Measurements from ENCODE around the gene STIP1. TPM values are rescaled to one million over a fixed set of nuclear protein-coding genes. Genes with fewer than 3 reads are reported as not detected.

The STIP1 gene
- total and polyA plus RNA-seq, 2 of the 8 experiments (the other 6 are each of a cell fraction or from before 2014, with no cell fraction given) = 140 to 329 TPM

DNA sequence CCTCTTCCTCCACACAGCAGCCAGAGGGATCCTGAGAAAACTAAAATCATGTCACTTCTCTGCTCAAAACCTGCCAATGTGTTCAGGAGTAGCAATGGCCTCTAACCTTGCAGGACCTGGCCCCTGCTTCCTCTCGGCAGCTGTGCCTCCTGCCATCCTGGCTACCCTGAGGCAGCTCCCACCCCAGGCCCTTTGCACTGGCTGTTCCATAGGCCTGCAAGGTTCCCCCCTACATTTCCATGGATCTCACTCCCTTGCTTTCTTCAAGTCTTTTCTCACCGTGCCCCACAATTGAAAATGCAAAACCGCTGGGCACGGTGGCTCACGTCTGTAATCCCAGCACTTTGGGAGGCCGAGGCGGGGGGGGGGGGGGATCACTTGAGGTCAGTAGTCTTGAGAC lies 2.1 kb upstream of the STIP1 start (continued):
- TF ChIP-seq, protein P1, sequence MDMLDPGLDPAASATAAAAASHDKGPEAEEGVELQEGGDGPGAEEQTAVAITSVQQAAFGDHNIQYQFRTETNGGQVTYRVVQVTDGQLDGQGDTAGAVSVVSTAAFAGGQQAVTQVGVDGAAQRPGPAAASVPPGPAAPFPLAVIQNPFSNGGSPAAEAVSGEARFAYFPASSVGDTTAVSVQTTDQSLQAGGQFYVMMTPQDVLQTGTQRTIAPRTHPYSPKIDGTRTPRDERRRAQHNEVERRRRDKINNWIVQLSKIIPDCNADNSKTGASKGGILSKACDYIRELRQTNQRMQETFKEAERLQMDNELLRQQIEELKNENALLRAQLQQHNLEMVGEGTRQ (IDR thresholded peaks at IDR 0.05; ENCODE audit: low read length) = no peak
- TF ChIP-seq JUND (IDR thresholded peaks at IDR 0.05; ENCODE audit: low read length) = no peak
- TF ChIP-seq, protein P2, sequence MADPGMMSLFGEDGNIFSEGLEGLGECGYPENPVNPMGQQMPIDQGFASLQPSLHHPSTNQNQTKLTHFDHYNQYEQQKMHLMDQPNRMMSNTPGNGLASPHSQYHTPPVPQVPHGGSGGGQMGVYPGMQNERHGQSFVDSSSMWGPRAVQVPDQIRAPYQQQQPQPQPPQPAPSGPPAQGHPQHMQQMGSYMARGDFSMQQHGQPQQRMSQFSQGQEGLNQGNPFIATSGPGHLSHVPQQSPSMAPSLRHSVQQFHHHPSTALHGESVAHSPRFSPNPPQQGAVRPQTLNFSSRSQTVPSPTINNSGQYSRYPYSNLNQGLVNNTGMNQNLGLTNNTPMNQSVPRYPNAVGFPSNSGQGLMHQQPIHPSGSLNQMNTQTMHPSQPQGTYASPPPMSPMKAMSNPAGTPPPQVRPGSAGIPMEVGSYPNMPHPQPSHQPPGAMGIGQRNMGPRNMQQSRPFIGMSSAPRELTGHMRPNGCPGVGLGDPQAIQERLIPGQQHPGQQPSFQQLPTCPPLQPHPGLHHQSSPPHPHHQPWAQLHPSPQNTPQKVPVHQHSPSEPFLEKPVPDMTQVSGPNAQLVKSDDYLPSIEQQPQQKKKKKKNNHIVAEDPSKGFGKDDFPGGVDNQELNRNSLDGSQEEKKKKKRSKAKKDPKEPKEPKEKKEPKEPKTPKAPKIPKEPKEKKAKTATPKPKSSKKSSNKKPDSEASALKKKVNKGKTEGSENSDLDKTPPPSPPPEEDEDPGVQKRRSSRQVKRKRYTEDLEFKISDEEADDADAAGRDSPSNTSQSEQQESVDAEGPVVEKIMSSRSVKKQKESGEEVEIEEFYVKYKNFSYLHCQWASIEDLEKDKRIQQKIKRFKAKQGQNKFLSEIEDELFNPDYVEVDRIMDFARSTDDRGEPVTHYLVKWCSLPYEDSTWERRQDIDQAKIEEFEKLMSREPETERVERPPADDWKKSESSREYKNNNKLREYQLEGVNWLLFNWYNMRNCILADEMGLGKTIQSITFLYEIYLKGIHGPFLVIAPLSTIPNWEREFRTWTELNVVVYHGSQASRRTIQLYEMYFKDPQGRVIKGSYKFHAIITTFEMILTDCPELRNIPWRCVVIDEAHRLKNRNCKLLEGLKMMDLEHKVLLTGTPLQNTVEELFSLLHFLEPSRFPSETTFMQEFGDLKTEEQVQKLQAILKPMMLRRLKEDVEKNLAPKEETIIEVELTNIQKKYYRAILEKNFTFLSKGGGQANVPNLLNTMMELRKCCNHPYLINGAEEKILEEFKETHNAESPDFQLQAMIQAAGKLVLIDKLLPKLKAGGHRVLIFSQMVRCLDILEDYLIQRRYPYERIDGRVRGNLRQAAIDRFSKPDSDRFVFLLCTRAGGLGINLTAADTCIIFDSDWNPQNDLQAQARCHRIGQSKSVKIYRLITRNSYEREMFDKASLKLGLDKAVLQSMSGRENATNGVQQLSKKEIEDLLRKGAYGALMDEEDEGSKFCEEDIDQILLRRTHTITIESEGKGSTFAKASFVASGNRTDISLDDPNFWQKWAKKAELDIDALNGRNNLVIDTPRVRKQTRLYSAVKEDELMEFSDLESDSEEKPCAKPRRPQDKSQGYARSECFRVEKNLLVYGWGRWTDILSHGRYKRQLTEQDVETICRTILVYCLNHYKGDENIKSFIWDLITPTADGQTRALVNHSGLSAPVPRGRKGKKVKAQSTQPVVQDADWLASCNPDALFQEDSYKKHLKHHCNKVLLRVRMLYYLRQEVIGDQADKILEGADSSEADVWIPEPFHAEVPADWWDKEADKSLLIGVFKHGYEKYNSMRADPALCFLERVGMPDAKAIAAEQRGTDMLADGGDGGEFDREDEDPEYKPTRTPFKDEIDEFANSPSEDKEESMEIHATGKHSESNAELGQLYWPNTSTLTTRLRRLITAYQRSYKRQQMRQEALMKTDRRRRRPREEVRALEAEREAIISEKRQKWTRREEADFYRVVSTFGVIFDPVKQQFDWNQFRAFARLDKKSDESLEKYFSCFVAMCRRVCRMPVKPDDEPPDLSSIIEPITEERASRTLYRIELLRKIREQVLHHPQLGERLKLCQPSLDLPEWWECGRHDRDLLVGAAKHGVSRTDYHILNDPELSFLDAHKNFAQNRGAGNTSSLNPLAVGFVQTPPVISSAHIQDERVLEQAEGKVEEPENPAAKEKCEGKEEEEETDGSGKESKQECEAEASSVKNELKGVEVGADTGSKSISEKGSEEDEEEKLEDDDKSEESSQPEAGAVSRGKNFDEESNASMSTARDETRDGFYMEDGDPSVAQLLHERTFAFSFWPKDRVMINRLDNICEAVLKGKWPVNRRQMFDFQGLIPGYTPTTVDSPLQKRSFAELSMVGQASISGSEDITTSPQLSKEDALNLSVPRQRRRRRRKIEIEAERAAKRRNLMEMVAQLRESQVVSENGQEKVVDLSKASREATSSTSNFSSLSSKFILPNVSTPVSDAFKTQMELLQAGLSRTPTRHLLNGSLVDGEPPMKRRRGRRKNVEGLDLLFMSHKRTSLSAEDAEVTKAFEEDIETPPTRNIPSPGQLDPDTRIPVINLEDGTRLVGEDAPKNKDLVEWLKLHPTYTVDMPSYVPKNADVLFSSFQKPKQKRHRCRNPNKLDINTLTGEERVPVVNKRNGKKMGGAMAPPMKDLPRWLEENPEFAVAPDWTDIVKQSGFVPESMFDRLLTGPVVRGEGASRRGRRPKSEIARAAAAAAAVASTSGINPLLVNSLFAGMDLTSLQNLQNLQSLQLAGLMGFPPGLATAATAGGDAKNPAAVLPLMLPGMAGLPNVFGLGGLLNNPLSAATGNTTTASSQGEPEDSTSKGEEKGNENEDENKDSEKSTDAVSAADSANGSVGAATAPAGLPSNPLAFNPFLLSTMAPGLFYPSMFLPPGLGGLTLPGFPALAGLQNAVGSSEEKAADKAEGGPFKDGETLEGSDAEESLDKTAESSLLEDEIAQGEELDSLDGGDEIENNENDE (IDR thresholded peaks at IDR 0.05; ENCODE audit: insufficient replicate concordance, low read length) = no peak
- TF ChIP-seq RNF2 (IDR thresholded peaks at IDR 0.05; ENCODE audit: borderline replicate concordance, low read depth, low read length, missing control alignments, poor library complexity, severe bottlenecking) = no peak

Measured in H1 (cell line).